GM23338 (cell line): ENCODE results near the gene NLGN1. TPM values are rescaled to one million over a fixed set of nuclear protein-coding genes. Genes with fewer than 3 reads are reported as not detected.

Experiments
- ATAC-seq: fragments of 200-7000 bp; cut with Tn5 transposase; 3 replicates; pipeline ENCODE4 v1.9.1; 2020
- DNase-seq: peaks from one replicate; pipeline ENCODE4 v3.0.0-alpha.2; 2015; ENCODE audit warnings: low spot score
- H2AFZ ChIP-seq: fragments of 200-600 bp; sonication (generic); 2 replicates; pipeline ENCODE4 v1.8.0; 2016; ENCODE audit warnings: antibody characterized with exemption, mild to moderate bottlenecking, moderate library complexity
- H3F3A ChIP-seq: fragments of 200-600 bp; sonication (generic); replicated peaks from 2 replicates; pipeline ENCODE4 v1.8.0; 2017; ENCODE audit warnings: antibody characterized with exemption, mixed run types, low read depth
- H3K27ac ChIP-seq: fragments of 200-600 bp; sonication (generic); 2 replicates; pipeline ENCODE4 v1.6.1; 2016; ENCODE audit warnings: low read depth
- H3K27me3 ChIP-seq: fragments of 200-600 bp; sonication (generic); 2 replicates; pipeline ENCODE4 v1.8.0; 2016; ENCODE audit warnings: mild to moderate bottlenecking, mixed run types, moderate library complexity; ENCODE audit not compliant: insufficient read depth
- H3K36me3 ChIP-seq: fragments of 200-600 bp; sonication (generic); 2 replicates; pipeline ENCODE4 v1.8.0; 2016; ENCODE audit warnings: mild to moderate bottlenecking; ENCODE audit not compliant: insufficient read depth
- H3K4me1 ChIP-seq: fragments of 200-600 bp; sonication (generic); 2 replicates; pipeline ENCODE4 v1.8.0; 2016; ENCODE audit warnings: mild to moderate bottlenecking, moderate library complexity; ENCODE audit not compliant: insufficient read depth
- H3K4me2 ChIP-seq: fragments of 200-600 bp; sonication (generic); 2 replicates; pipeline ENCODE4 v1.7.1; 2017; ENCODE audit warnings: mixed run types
- H3K4me3 ChIP-seq: fragments of 200-600 bp; sonication (generic); 2 replicates; pipeline ENCODE4 v1.6.1; 2016; ENCODE audit warnings: mixed run types
- H3K79me2 ChIP-seq: fragments of 200-600 bp; sonication (generic); replicated peaks from 2 replicates; pipeline ENCODE4 v1.8.0; 2017; ENCODE audit warnings: mild to moderate bottlenecking; ENCODE audit not compliant: insufficient read depth
- H3K9me2 ChIP-seq: fragments of 200-600 bp; sonication (generic); 2 replicates; pipeline ENCODE4 v1.8.0; 2017; ENCODE audit not compliant: insufficient read depth
- H4K20me1 ChIP-seq: fragments of 200-600 bp; sonication (generic); replicated peaks from 2 replicates; pipeline ENCODE4 v1.8.0; 2017; ENCODE audit warnings: mild to moderate bottlenecking; ENCODE audit not compliant: insufficient read depth
- H3K27ac Mint-ChIP-seq: 2 replicates; pipeline ENCODE4 v1.8.0; 2020; ENCODE audit warnings: inconsistent platforms, mild to moderate bottlenecking, moderate library complexity, mixed read lengths
- H3K27me3 Mint-ChIP-seq: 3 replicates; pipeline ENCODE4 v1.8.0; 2022; ENCODE audit warnings: low read depth, mild to moderate bottlenecking, moderate library complexity, mixed read lengths, inconsistent platforms; ENCODE audit not compliant: insufficient read depth, poor library complexity
- H3K36me3 Mint-ChIP-seq: 3 replicates; pipeline ENCODE4 v1.8.0; 2021; ENCODE audit warnings: low read depth, mild to moderate bottlenecking, inconsistent platforms, moderate library complexity, mixed read lengths
- H3K4me1 Mint-ChIP-seq: 3 replicates; pipeline ENCODE4 v1.8.0; 2020; ENCODE audit warnings: mild to moderate bottlenecking, inconsistent platforms, mixed read lengths
- H3K4me3 Mint-ChIP-seq: 3 replicates; pipeline ENCODE4 v1.8.0; 2021; ENCODE audit warnings: moderate library complexity, mild to moderate bottlenecking, inconsistent platforms, mixed read lengths
- H3K9me3 Mint-ChIP-seq: 3 replicates; pipeline ENCODE4 v1.8.0; 2020; ENCODE audit warnings: moderate library complexity, mild to moderate bottlenecking, inconsistent platforms, mixed read lengths
- CREB1 ChIP-seq: fragments of 250-450 bp; sonication (Bioruptor Pico); IDR thresholded peaks from 2 replicates; pipeline ENCODE4 v1.5.0; 2020; ENCODE audit warnings: low read depth, mild to moderate bottlenecking, moderate library complexity
- CTCF ChIP-seq, 2 experiments: fragments of 200-600 bp in 1 of 2; sonication (generic) in 1 of 2; conservative IDR thresholded peaks; 2 replicates each; pipeline versions ENCODE4 v1.5.1 to v1.6.1; 2016 to 2017; ENCODE audit warnings: antibody characterized with exemption in 2 of 2, low read depth in 2 of 2, mild to moderate bottlenecking in 2 of 2, moderate library complexity in 1 of 2
- ETS1 ChIP-seq: IDR thresholded peaks from 2 replicates; pipeline ENCODE4 v1.6.1; 2016; ENCODE audit warnings: antibody characterized with exemption
- EZH2 ChIP-seq: fragments of 200-600 bp; sonication (generic); IDR thresholded peaks from one replicate; pipeline ENCODE4 v1.8.0; 2017; ENCODE audit warnings: antibody characterized with exemption, mild to moderate bottlenecking, low read depth; ENCODE audit not compliant: unreplicated experiment
- EZH2phosphoT487 ChIP-seq: fragments of 200-600 bp; sonication (generic); IDR thresholded peaks from one replicate; pipeline ENCODE4 v1.8.1; 2018; ENCODE audit warnings: antibody characterized with exemption; ENCODE audit not compliant: unreplicated experiment
- JUNB ChIP-seq: IDR thresholded peaks from one replicate; pipeline ENCODE4 v1.6.1; 2016; ENCODE audit warnings: antibody characterized with exemption; ENCODE audit not compliant: unreplicated experiment
- NANOG ChIP-seq: IDR thresholded peaks from 2 replicates; pipeline ENCODE4 v1.6.1; 2016; ENCODE audit warnings: antibody characterized with exemption, borderline replicate concordance
- POLR2AphosphoS5 ChIP-seq: IDR thresholded peaks from 2 replicates; pipeline ENCODE4 v1.6.1; 2016; ENCODE audit warnings: antibody characterized with exemption, low read depth
- REST ChIP-seq: IDR thresholded peaks from one replicate; pipeline ENCODE4 v1.6.1; 2018; ENCODE audit warnings: antibody characterized with exemption; ENCODE audit not compliant: unreplicated experiment
- STAT1 ChIP-seq: IDR thresholded peaks from one replicate; pipeline ENCODE4 v1.6.1; 2016; ENCODE audit warnings: antibody characterized with exemption; ENCODE audit not compliant: unreplicated experiment
- ZNF114 ChIP-seq: fragments of 250-450 bp; sonication (Bioruptor Pico); IDR thresholded peaks from 2 replicates; pipeline ENCODE4 v1.5.0; 2020; ENCODE audit warnings: mild to moderate bottlenecking, moderate library complexity
- ZNF331 ChIP-seq: fragments of 250-450 bp; sonication (Bioruptor Pico); IDR thresholded peaks from 2 replicates; pipeline ENCODE4 v1.5.0; 2020; ENCODE audit warnings: low read depth, mild to moderate bottlenecking, moderate library complexity
- ZNF462 ChIP-seq: fragments of 250-450 bp; sonication (Bioruptor Pico); IDR thresholded peaks from 2 replicates; pipeline ENCODE4 v1.5.0; 2020; ENCODE audit warnings: mild to moderate bottlenecking, moderate library complexity
- polyA plus RNA-seq: library from polyadenylated mRNA; unstranded; fragments of >200 nt; fragmentation: Nextera tagmentation; extraction: Ambion mirVana; gene quantifications from 2 replicates; pipeline ENCODE4 v1.2.1, GENCODE V29; 2016
- total RNA-seq: library from RNA; depleted of rRNA; stranded (reverse); fragments of >200 nt; shearing (Covaris generic); gene quantifications from 2 replicates; pipeline ENCODE4 v1.2.3, GENCODE V29; 2014

The NLGN1 gene
- total and polyA plus RNA-seq, 2 experiments from 2014 or later, result 6.5 to 18.6 TPM

DNA sequence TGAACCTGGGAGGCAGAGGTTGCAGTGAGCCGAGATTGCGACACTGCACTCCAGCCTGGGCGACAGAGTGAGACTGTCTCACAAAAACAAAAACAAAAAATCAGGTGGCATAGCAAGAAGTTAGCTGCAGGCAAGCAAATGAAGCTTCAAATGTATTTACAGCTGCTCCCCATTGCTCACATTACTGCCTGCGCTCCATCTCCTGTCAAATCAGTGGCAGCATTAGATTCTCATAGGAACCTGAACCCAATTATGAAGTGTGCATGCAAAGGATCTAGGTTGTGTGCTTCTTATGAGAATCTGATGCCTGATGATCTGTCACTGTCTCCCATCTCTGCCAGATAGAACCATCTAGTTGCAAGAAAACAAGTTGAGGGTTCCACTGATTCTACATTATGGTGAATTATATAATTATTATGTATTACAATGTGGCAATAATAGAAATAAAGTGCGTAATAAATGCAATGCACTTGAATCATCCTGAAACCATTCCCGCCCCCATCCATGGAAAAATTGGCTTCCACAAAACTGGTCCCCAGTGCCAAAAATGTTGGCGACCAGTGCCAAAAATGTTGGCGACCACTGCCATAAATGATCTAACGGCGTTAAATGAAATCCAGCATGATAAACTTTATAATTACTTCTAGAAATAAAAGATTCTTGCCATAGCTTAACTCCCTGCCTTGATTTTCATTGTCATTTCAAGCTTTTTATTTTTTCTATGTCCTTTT, 844.9 kb downstream of the NLGN1 start:
- Mint-ChIP-seq H3K27me3 (no peaks in the 10 kb centered on the region), H3K4me3 (no peak overlapping the region), H3K9me3 (peaks cover 2% of the 10 kb centered on the region; the same call in 1 of the 3 replicates), H3K36me3 (peaks cover 17% of the 10 kb centered on the region), H3K4me1 (no peaks in the 10 kb centered on the region), H3K27ac (no peak overlapping the region)
- Histone ChIP-seq H4K20me1 (no peaks in the 10 kb centered on the region), H3K4me2 (no peak overlapping the region), H3F3A (no peaks in the 10 kb centered on the region), H3K4me3 (no peak overlapping the region), H3K79me2 (no peaks in the 10 kb centered on the region), H3K36me3 (no peaks in the 10 kb centered on the region), H3K27ac (no peak overlapping the region), H3K27me3 (no peaks in the 10 kb centered on the region), H3K4me1 (no peaks in the 10 kb centered on the region; the same call in 1 of the 2 replicates), H3K9me2 (no peaks in the 10 kb centered on the region), H2AFZ (no peak overlapping the region)
- ATAC-seq (no peak), DNase-seq (no peak)
- TF ChIP-seq NANOG (no peak), EZH2 (no peak), JUNB (no peak), ZNF114 (no peak), CREB1 (CRISPR knock-in tag) (no peak), EZH2phosphoT487 (no peak), REST (no peak), ZNF331 (CRISPR knock-in tag) (no peak), ETS1 (no peak), STAT1 (no peak), ZNF462 (no peak), CTCF (conservative IDR thresholded peaks at IDR 0.05; ENCODE audit: low read depth in 2 of 2) (no peak), POLR2AphosphoS5 (no peak)
